Measurements from ENCODE around the gene OTOP1.
"Not testable (repeated sequence)": the region's sequence is repeated elsewhere in the genome, so short reads cannot be mapped to it uniquely, and the experiment has no call there.

OTOP1 gene

DNA sequence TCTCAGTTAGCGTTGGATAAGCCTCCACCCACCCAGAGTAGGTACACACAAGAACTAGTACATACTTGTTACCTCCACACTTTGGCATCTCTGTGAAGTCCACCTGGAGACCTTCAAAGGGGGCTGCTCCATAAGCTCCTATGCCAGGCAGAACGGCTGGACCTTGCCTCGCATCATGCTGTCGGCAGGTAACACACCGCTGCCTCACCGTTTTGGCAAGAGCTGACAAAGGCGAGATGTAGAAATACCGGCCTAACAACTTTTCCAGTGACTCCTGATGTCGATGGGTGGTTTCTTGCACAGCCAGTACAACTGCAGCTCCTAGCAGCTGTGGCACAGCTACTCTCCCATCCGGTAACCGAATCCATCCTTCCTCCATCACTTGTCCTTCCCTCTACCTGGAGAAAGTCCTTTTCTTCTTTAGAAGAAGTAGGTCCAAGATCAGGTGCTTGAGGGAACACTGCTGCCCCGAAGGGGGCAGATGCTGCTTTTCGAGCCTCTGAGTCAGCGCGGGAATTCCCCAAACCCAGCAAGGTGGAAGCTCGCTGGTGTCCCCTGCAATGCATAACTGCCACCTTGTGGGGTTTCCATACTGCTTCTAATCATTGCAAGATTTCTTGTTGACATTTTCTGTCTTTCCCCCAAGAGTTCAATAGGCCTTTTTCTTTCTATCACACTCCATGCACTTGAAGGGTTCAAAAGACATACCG lies 65.6 kb downstream of the OTOP1 start:
- DNase-seq (ENCODE audit: low read depth), result not testable (repeated sequence)

DNA sequence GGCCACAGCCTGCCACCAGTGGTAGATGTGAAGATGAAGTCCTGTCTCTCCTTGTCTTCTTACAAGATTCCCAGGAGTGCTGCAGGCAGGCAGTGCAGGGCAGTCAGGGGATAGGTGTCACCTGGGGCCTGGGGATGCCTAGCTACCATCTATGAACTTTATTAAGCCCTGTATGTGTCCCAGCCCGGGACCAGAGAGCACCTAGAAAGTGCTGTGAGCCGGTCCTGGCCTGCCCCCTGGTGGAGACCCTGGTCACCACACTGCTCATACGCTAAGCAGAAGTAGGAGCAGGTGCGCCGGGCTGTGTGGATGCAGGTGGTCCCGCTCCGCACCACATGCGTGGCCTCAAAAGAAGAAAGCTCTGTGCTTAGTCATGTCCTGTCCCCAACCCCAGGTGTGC lies 81.1 kb downstream of the OTOP1 start:
- not testable (repeated sequence) for DNase-seq (ENCODE audit: low read depth)

DNA sequence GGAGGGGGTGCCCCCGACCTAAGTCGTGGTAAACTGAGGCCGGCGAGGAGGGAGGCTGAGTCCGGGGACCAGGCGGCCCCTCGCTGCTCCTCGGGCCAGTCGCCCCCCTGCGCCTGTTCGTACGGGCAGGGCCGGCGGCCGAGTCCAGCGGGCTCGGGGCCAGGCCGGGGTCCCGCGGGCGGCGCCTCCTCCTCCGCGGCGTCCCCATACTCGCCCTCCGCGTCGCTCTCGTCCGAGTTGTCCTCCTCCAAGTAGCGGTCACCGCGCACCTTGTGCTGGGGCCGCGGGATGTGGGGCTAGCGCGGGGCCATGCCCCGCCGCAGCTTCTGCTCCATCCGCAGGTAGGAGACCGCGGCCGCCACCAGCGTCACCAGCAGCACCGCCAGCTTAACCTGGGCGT lies 83.4 kb downstream of the OTOP1 start:
- not testable (repeated sequence) for DNase-seq (ENCODE audit: low read depth)

DNA sequence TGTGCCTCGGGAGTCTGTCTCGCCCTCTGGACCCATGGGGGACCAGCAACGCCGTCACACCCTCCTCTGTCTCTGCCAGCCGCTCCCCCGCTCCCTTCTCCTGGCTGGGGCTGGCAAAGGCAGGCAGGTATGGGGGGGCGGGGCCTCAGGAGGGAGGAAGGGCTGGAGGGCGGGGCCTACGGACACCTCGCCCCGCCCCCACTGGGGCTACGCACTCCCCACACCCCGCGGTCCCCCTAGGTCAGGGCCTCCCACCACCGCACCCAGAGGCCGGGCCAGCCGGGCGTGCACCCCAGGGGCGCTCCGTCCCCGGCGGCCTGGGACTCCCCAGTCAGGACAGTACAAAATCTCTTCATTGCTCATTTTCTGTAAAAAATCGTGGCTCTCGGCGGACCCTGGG lies 84.0 kb downstream of the OTOP1 start:
- DNase-seq (ENCODE audit: low read depth), result not testable (repeated sequence)

DNA sequence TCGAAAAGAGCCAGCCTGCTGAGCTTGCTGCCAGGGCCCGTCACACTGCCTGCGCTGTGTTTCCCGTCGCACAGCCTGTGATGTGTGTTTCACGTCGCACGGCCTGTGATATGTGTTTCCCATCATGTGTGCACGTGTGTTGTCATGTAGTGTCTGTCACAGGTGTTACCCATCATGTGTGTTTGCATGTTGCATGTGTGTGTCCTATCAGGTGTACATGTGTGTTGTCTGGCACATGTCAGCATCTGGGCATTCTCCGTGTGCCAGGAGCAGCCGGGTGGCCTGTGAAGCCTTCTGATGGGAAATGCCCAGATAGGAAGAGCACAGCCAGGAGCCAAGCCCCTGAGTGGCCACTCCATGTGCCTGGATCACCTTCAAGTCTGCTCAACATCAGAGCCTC lies 85.5 kb downstream of the OTOP1 start:
- DNase-seq (ENCODE audit: low read depth), result not testable (repeated sequence)
